ENCODE results near the gene MLXIP. TPM values are rescaled to one million over a fixed set of nuclear protein-coding genes. Genes with fewer than 3 reads are reported as not detected.
A peak's percentile ranks its signal among the peaks of the same experiment; 100 is the strongest.

Gene MLXIP, protein sequence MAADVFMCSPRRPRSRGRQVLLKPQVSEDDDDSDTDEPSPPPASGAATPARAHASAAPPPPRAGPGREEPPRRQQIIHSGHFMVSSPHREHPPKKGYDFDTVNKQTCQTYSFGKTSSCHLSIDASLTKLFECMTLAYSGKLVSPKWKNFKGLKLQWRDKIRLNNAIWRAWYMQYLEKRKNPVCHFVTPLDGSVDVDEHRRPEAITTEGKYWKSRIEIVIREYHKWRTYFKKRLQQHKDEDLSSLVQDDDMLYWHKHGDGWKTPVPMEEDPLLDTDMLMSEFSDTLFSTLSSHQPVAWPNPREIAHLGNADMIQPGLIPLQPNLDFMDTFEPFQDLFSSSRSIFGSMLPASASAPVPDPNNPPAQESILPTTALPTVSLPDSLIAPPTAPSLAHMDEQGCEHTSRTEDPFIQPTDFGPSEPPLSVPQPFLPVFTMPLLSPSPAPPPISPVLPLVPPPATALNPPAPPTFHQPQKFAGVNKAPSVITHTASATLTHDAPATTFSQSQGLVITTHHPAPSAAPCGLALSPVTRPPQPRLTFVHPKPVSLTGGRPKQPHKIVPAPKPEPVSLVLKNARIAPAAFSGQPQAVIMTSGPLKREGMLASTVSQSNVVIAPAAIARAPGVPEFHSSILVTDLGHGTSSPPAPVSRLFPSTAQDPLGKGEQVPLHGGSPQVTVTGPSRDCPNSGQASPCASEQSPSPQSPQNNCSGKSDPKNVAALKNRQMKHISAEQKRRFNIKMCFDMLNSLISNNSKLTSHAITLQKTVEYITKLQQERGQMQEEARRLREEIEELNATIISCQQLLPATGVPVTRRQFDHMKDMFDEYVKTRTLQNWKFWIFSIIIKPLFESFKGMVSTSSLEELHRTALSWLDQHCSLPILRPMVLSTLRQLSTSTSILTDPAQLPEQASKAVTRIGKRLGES
- total RNA-seq (2012; rRNA removed) (2.7 and 3.1 TPM in 2 replicates), polyA plus RNA-seq (2012; rRNA removed) (9.5 and 10.8 TPM in 2 replicates), Bru-seq, nascent RNA (percentile 82 among the genes with signal in this experiment), BruChase-seq, experiment 1, labeled RNA remaining after a 6-hour chase (percentile 92 among the genes with signal in this experiment), BruChase-seq, experiment 2, labeled RNA remaining after a 2-hour chase (percentile 88 among the genes with signal in this experiment)
- 5.9 and 8.8 TPM in 2 replicates for polyA plus RNA-seq (2012; cell fraction: cytosol; rRNA removed)
- 29.1 and 35.2 TPM in 2 replicates for polyA plus RNA-seq (2012; cell fraction: nucleus; rRNA removed; ENCODE audit: low replicate concordance)
- long read RNA-seq, full-length matches to known transcripts, result 15 of 100 reads
- long read RNA-seq, partial matches to known transcripts, result 52 of 100 reads
- long read RNA-seq, other reads (novel, unspliced or antisense), result 33 of 100 reads

DNA sequence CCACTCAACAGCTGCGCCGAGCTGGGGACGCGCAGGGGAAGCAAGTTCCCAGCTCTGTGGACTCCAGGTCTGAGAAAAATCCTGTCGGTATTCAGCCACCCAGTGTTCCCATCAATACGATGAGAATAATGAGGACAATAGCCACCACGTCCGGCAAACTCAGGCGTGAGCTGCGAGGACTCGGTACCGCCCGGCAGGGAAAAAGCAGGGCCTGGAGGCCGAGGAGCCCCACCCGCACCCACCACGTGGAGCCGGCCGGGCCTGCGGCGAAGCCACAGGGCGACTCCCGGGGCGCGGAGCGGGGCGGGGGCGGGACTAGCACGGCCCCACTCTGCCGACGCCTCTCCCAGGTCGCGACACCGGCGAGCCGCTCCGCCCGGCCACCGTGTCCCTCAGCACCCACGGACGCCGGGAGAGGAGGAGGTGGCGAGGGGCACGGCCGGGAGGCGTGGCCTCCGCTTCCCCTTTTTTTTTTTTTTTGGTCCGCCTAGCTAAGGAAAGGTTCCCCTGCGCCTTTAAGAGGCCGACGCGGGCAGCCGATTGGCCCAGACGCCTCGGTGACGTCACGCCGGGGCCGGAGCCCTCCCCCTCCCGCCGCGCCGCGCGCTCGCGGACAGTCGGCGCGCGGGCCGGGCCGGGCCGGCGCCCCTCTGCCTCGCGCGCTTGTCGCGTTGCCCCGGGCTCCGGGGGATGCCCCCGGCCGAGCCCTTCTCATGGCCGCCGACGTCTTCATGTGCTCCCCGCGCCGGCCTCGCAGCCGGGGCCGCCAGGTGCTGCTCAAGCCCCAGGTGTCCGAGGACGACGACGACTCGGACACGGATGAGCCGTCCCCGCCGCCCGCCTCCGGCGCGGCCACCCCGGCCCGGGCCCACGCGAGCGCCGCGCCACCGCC is at the start of gene MLXIP:
Gene MLXIP (plus strand): TSS at position 616 of the 892 bp plus-strand sequence. CDS start 98 bp downstream, at position 714.
- peak within 1 kb of the TSS; percentile 75 for H3K23ac ChIP-seq (ENCODE audit: low read depth, low read length)
- peak; percentile 80 for TF ChIP-seq MXI1 (IDR thresholded peaks at IDR 0.05; ENCODE audit: borderline replicate concordance, low read depth, low read length)
- TF ChIP-seq POLR2A (IDR thresholded peaks at IDR 0.05; ENCODE audit: low read depth, low read length), result peak; percentile 95
- no peak for TF ChIP-seq BHLHE40 (IDR thresholded peaks at IDR 0.05; ENCODE audit: low read depth, low read length)
- TF ChIP-seq, protein P1, sequence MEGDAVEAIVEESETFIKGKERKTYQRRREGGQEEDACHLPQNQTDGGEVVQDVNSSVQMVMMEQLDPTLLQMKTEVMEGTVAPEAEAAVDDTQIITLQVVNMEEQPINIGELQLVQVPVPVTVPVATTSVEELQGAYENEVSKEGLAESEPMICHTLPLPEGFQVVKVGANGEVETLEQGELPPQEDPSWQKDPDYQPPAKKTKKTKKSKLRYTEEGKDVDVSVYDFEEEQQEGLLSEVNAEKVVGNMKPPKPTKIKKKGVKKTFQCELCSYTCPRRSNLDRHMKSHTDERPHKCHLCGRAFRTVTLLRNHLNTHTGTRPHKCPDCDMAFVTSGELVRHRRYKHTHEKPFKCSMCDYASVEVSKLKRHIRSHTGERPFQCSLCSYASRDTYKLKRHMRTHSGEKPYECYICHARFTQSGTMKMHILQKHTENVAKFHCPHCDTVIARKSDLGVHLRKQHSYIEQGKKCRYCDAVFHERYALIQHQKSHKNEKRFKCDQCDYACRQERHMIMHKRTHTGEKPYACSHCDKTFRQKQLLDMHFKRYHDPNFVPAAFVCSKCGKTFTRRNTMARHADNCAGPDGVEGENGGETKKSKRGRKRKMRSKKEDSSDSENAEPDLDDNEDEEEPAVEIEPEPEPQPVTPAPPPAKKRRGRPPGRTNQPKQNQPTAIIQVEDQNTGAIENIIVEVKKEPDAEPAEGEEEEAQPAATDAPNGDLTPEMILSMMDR (conservative IDR thresholded peaks at IDR 0.05; ENCODE audit: low read depth, low read length), result no peak
- TF ChIP-seq, protein P2, sequence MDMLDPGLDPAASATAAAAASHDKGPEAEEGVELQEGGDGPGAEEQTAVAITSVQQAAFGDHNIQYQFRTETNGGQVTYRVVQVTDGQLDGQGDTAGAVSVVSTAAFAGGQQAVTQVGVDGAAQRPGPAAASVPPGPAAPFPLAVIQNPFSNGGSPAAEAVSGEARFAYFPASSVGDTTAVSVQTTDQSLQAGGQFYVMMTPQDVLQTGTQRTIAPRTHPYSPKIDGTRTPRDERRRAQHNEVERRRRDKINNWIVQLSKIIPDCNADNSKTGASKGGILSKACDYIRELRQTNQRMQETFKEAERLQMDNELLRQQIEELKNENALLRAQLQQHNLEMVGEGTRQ (IDR thresholded peaks at IDR 0.05; ENCODE audit: low read depth, low read length), result peak; percentile 72
- peak; percentile 1; the same call in 1 of the 2 replicates for TF ChIP-seq RAD21 (IDR thresholded peaks at IDR 0.05; ENCODE audit: low read length)
- TF ChIP-seq MAZ (IDR thresholded peaks at IDR 0.05; ENCODE audit: borderline replicate concordance, low read depth, low read length), result peak; percentile 39; the same call in 1 of the 2 replicates

More for the DNA sequence above, at the start of gene MLXIP:
- Histone ChIP-seq H3K79me1 (ENCODE audit: low read depth in 1 of 2, low read length in 2 of 2) (peaks cover 13 to 43% of the 10 kb centered on the region in 2 experiments; a peak in 3 of 4 replicates), H3K9me3 (ENCODE audit: control insufficient read depth, insufficient read depth, low read length) (no peaks in the 10 kb centered on the region), H4K20me1 (ENCODE audit: insufficient read depth, low read length) (peaks cover 40% of the 10 kb centered on the region), H3K4ac (ENCODE audit: low read depth, low read length) (peak within 1 kb of the TSS; percentile 88), H4K8ac (ENCODE audit: low read depth in 2 of 2, low read length in 2 of 2) (peak within 1 kb of the TSS; percentile 91 to 96), H3K14ac (replicated peaks; ENCODE audit: low read depth, low read length) (peak within 1 kb of the TSS; percentile 79), H3K56ac (ENCODE audit: extremely low read depth, insufficient read depth, low read length) (peak within 1 kb of the TSS; percentile 38; the same call in 1 of the 2 replicates), H3K18ac (ENCODE audit: low read depth, low read length) (peak within 1 kb of the TSS; percentile 40; the same call in 1 of the 2 replicates), H2BK5ac (ENCODE audit: low read depth, low read length, poor library complexity, severe bottlenecking) (peak within 1 kb of the TSS; percentile 77), H2AFZ (replicated peaks; ENCODE audit: low read length, poor library complexity) (peak within 1 kb of the TSS; percentile 96), H3K9ac (ENCODE audit: low read depth, low read length) (peak within 1 kb of the TSS; percentile 88), H3K27me3 (ENCODE audit: control insufficient read depth, insufficient read depth, low read length) (peaks cover 4% of the 10 kb centered on the region; the same call in 1 of the 2 replicates), H4K5ac (ENCODE audit: low read depth, low read length) (peak within 1 kb of the TSS; percentile 30), H3K4me2 (ENCODE audit: low read depth, low read length) (peak within 1 kb of the TSS; percentile 76), H3K4me1 (ENCODE audit: control insufficient read depth, insufficient read depth, low read length) (peaks cover 10% of the 10 kb centered on the region), H2BK15ac (ENCODE audit: low read depth, low read length) (peak within 1 kb of the TSS; percentile 87; the same call in 2 of the 3 replicates), H3K36me3 (ENCODE audit: control insufficient read depth, insufficient read depth, low read length) (no peaks in the 10 kb centered on the region), H2AK5ac (ENCODE audit: low read depth, low read length) (peak within 1 kb of the TSS; percentile 80), H3K4me3 (ENCODE audit: insufficient read depth, low read depth, low read length) (peak within 1 kb of the TSS; percentile 86), H3K27ac (ENCODE audit: insufficient read depth, low read length) (peak within 1 kb of the TSS; percentile 62), H3K9me1 (ENCODE audit: insufficient read depth, low read length) (0 out of 2 replicates have a peak, but pooled peaks cover 10% of the 10 kb centered on the region), H4K91ac (ENCODE audit: insufficient read depth, low read depth, low read length) (peak within 1 kb of the TSS; percentile 76), H2BK120ac (ENCODE audit: low read depth, low read length) (peak within 1 kb of the TSS; percentile 77), H2AK9ac (replicated peaks; ENCODE audit: low read depth, low read length, poor library complexity) (peak within 1 kb of the TSS; percentile 85), H2BK20ac (ENCODE audit: low read depth, low read length) (peak within 1 kb of the TSS; percentile 46; the same call in 1 of the 2 replicates)
- no TSS peak for BruUV-seq (replicated peaks)
- WGBS, 2 experiments (ENCODE audit: extremely low coverage in 2 of 2, insufficient read length in 1 of 2), result 1% methylated on average over 74 of the region's 113 CpGs; no CpG with 5 or more reads in 1 of the 2 experiments
- CTCF ChIA-PET, result no interaction called here
- DNase-seq (peak; percentile 89), ATAC-seq (ENCODE audit: low read depth) (peak; percentile 81)
- POLR2A ChIA-PET (ENCODE audit: unreplicated experiment), result interaction anchor here (0.6 to 1.0 kb wide), 3 partner anchors 10 to 170 kb away, joined by 4 to 10 read pairs (median 6); no protein-coding TSS in a partner anchor
- in situ Hi-C loops (cut with MboI; ENCODE audit: low sequenced_read_pairs), result no loop called here
- dilution Hi-C loops (cut with HindIII; ENCODE audit: low sequenced_read_pairs, unreplicated experiment), result no loop called here
- intact Hi-C loops (cut with micrococcal nuclease), result loop anchor here (1.0 kb wide), 1 partner anchor 30 kb away; no protein-coding TSS in a partner anchor

All from IMR-90 (cell line).